GM21360 (cell line): ENCODE results near the gene SBK3.

Source experiments
- ATAC-seq: cut with Tn5 transposase; IDR thresholded peaks from one replicate; pipeline ENCODE4 v1.9.1; 2021; ENCODE audit warnings: mild to moderate bottlenecking, moderate library complexity; ENCODE audit not compliant: unreplicated experiment

The SBK3 gene

GRCh38 chr19:55491546-55492360, 53.6 kb downstream of the SBK3 start:
- ATAC-seq = no peak
